OCI-LY7 (cell line): Measurements from ENCODE around the gene FAM222A.

Source experiments
- CTCF ChIP-seq: fragments of 200-600 bp; sonication (generic); conservative IDR thresholded peaks from 2 replicates; pipeline ENCODE4 v1.5.1; 2014; ENCODE audit warnings: mild to moderate bottlenecking, antibody characterized with exemption, low read length, moderate library complexity, mixed read lengths
- EZH2phosphoT487 ChIP-seq: fragments of 200-600 bp; sonication (generic); IDR thresholded peaks from 2 replicates; pipeline ENCODE4 v1.6.1; 2018; ENCODE audit warnings: low read depth, borderline replicate concordance, mild to moderate bottlenecking, mixed run types, antibody characterized with exemption, low read length, moderate library complexity, mixed read lengths

DNA sequence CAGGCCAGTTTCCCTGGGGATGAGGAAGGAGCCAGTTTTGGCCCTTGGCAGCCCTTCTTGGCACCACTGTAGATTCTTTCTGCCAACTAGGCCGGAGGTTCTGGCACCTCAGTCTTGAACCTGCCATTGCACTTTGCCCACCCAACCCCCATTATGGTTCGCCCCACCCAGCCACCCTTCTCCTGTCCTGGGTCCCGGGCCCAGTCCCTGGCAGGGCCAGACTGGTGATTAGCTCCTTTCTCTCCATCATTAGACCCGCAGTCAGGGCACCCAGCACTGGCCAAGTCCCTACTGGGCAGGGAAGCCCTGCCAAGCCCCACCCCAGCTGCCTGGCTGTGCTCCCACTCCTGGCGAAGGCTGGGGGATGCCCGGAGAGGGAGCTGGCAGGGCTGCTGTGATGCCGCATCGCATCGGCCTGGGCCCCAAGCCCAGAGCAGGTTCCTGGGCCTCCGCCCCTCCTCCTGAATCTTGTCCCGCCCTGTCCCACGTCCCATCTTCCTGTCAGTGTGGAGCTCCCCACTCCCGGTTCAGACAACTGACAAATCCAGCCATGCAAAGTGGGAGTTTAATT, 9.8 kb downstream of the FAM222A start:
- no peak for TF ChIP-seq CTCF
- TF ChIP-seq EZH2phosphoT487 = no peak
